Loucy (cell line): ENCODE measurements around the gene BRD4.

ENCODE experiments used
- H2AFZ ChIP-seq: fragments of 200-600 bp; sonication (generic); 2 replicates; pipeline ENCODE4 v1.6.0; 2016; ENCODE audit warnings: antibody characterized with exemption, mild to moderate bottlenecking, low read length, moderate library complexity
- H3F3A ChIP-seq: fragments of 200-600 bp; 2 replicates; pipeline ENCODE4 v1.6.0; 2016; ENCODE audit warnings: antibody characterized with exemption, low read depth, mild to moderate bottlenecking
- H3K27me3 ChIP-seq: fragments of 200-600 bp; sonication (generic); 2 replicates; pipeline ENCODE4 v1.6.1; 2014; ENCODE audit warnings: low read length, mild to moderate bottlenecking; ENCODE audit not compliant: insufficient read depth, poor library complexity, severe bottlenecking
- H3K36me3 ChIP-seq: fragments of 200-600 bp; sonication (generic); 2 replicates; pipeline ENCODE4 v1.6.1; 2016; ENCODE audit warnings: low read length; ENCODE audit not compliant: insufficient read depth
- H3K4me1 ChIP-seq: fragments of 200-600 bp; sonication (generic); 2 replicates; pipeline ENCODE4 v1.5.1; 2014; ENCODE audit warnings: low read length, mild to moderate bottlenecking; ENCODE audit not compliant: insufficient read depth, poor library complexity, severe bottlenecking
- H3K4me2 ChIP-seq: fragments of 200-600 bp; sonication (generic); 2 replicates; pipeline ENCODE4 v1.6.0; 2014; ENCODE audit warnings: antibody characterized with exemption, low read length, low read depth, mild to moderate bottlenecking; ENCODE audit not compliant: poor library complexity, severe bottlenecking
- H3K4me3 ChIP-seq: fragments of 200-600 bp; sonication (generic); 2 replicates; pipeline ENCODE4 v1.5.1; 2014; ENCODE audit warnings: low read length, mild to moderate bottlenecking, mixed read lengths; ENCODE audit not compliant: poor library complexity, severe bottlenecking
- H3K79me2 ChIP-seq: fragments of 200-600 bp; sonication (generic); 2 replicates; pipeline ENCODE4 v1.6.1; 2014; ENCODE audit warnings: low read length; ENCODE audit not compliant: insufficient read depth
- H3K9ac ChIP-seq: fragments of 200-600 bp; sonication (generic); 2 replicates; pipeline ENCODE4 v1.6.0; 2014; ENCODE audit warnings: mild to moderate bottlenecking, low read depth, low read length, moderate library complexity; ENCODE audit not compliant: poor library complexity, severe bottlenecking
- H3K9me2 ChIP-seq: fragments of 200-600 bp; sonication (generic); replicated peaks from 2 replicates; pipeline ENCODE4 v1.6.1; 2016; ENCODE audit warnings: low read depth, low read length, mixed read lengths
- H3K9me3 ChIP-seq: fragments of 200-600 bp; sonication (generic); 2 replicates; pipeline ENCODE4 v1.6.1; 2014; ENCODE audit warnings: mild to moderate bottlenecking, antibody characterized with exemption, low read length, low read depth; ENCODE audit not compliant: insufficient read depth
- H4K20me1 ChIP-seq: fragments of 200-600 bp; sonication (generic); 2 replicates; pipeline ENCODE4 v1.6.0; 2014; ENCODE audit warnings: antibody characterized with exemption, low read length, mild to moderate bottlenecking; ENCODE audit not compliant: insufficient read depth, poor library complexity, severe bottlenecking
- CTCF ChIP-seq: fragments of 200-600 bp; sonication (generic); conservative IDR thresholded peaks from 2 replicates; pipeline ENCODE4 v1.5.1; 2014; ENCODE audit warnings: mild to moderate bottlenecking, antibody characterized with exemption, low read length
- EZH2phosphoT487 ChIP-seq: fragments of 200-600 bp; IDR thresholded peaks from 2 replicates; pipeline ENCODE4 v1.6.1; 2018; ENCODE audit warnings: antibody characterized with exemption, mild to moderate bottlenecking, moderate library complexity, borderline replicate concordance

The BRD4 gene

GRCh38 chr19:15330801-15331418 is 1.4 kb downstream of the BRD4 start:
- no peak for TF ChIP-seq EZH2phosphoT487
- no peak for TF ChIP-seq CTCF
- H3K4me2 ChIP-seq: peak overlapping the region; percentile 95
- no peaks in the 10 kb centered on the region for H3K9me3 ChIP-seq
- H3K9ac ChIP-seq: peak overlapping the region; percentile 83
- peaks cover 56% of the 10 kb centered on the region for H4K20me1 ChIP-seq
- H3K4me3 ChIP-seq: peak overlapping the region; percentile 82
- H3K9me2 ChIP-seq: no peaks in the 10 kb centered on the region
- H3K4me1 ChIP-seq: peaks cover 37% of the 10 kb centered on the region
- peaks cover 66% of the 10 kb centered on the region for H3K79me2 ChIP-seq
- H2AFZ ChIP-seq: no peak overlapping the region
- no peaks in the 10 kb centered on the region for H3K36me3 ChIP-seq
- no peaks in the 10 kb centered on the region for H3F3A ChIP-seq
- no peaks in the 10 kb centered on the region for H3K27me3 ChIP-seq

GRCh38 chr19:15328312-15328711 is 4.0 kb downstream of the BRD4 start:
- TF ChIP-seq EZH2phosphoT487: no peak
- no peak for TF ChIP-seq CTCF
- Histone ChIP-seq H3K79me2 (peaks cover 92% of the 10 kb centered on the region), H3K36me3 (no peaks in the 10 kb centered on the region), H4K20me1 (peaks cover 81% of the 10 kb centered on the region), H3K9ac (peak overlapping the region; percentile 20), H3K27me3 (no peaks in the 10 kb centered on the region), H3K9me2 (no peaks in the 10 kb centered on the region), H3K4me1 (peaks cover 51% of the 10 kb centered on the region), H3K4me3 (peak overlapping the region; percentile 82), H3K9me3 (no peaks in the 10 kb centered on the region), H3K4me2 (peak overlapping the region; percentile 95), H3F3A (no peaks in the 10 kb centered on the region), H2AFZ (no peak overlapping the region)

GRCh38 chr19:15324791-15325519 is 7.4 kb downstream of the BRD4 start:
- H3K36me3 ChIP-seq: no peaks in the 10 kb centered on the region
- H3K9ac ChIP-seq: no peak overlapping the region
- H3K4me2 ChIP-seq: peak overlapping the region; percentile 50
- H2AFZ ChIP-seq: no peak overlapping the region
- H3K9me2 ChIP-seq: no peaks in the 10 kb centered on the region
- H3K9me3 ChIP-seq: no peaks in the 10 kb centered on the region
- peak; percentile 20; the same call in 1 of the 2 replicates for TF ChIP-seq CTCF
- TF ChIP-seq EZH2phosphoT487: no peak
- peaks cover 51% of the 10 kb centered on the region for H3K4me1 ChIP-seq
- H4K20me1 ChIP-seq: peaks cover 94% of the 10 kb centered on the region
- peaks cover 99% of the 10 kb centered on the region for H3K79me2 ChIP-seq
- H3K4me3 ChIP-seq: no peak overlapping the region
- no peaks in the 10 kb centered on the region for H3K27me3 ChIP-seq
- no peaks in the 10 kb centered on the region for H3F3A ChIP-seq
